SJCRH30 (cell line): ENCODE measurements around the gene SLC39A13. TPM values are rescaled to one million over a fixed set of nuclear protein-coding genes. Genes with fewer than 3 reads are reported as not detected.

Experiments
- DNase-seq, 2 experiments: peaks; one replicate each; pipeline ENCODE4 v3.0.0-alpha.2; 2015 to 2020
- H3K27ac ChIP-seq: fragments of 250-450 bp; sonication (Bioruptor Pico); 2 replicates; pipeline ENCODE4 v1.5.1; 2020; ENCODE audit warnings: mild to moderate bottlenecking, moderate library complexity
- H3K27me3 ChIP-seq: fragments of 250-450 bp; sonication (Bioruptor Pico); 2 replicates; pipeline ENCODE4 v1.5.1; 2020; ENCODE audit warnings: mild to moderate bottlenecking, moderate library complexity
- H3K36me3 ChIP-seq: fragments of 250-450 bp; sonication (Bioruptor Pico); 2 replicates; pipeline ENCODE4 v1.5.1; 2020; ENCODE audit warnings: mild to moderate bottlenecking, moderate library complexity
- H3K4me1 ChIP-seq: fragments of 250-450 bp; sonication (Bioruptor Pico); 2 replicates; pipeline ENCODE4 v1.5.1; 2020; ENCODE audit warnings: mild to moderate bottlenecking, moderate library complexity
- H3K4me3 ChIP-seq: fragments of 250-450 bp; sonication (Bioruptor Pico); 2 replicates; pipeline ENCODE4 v1.5.1; 2020; ENCODE audit warnings: mild to moderate bottlenecking, moderate library complexity
- H3K9me3 ChIP-seq: fragments of 250-450 bp; sonication (Bioruptor Pico); replicated peaks from 2 replicates; pipeline ENCODE4 v1.5.1; 2020; ENCODE audit warnings: mild to moderate bottlenecking, moderate library complexity
- total RNA-seq: library from RNA; depleted of rRNA; stranded (reverse); fragments of >200 nt; shearing (Covaris generic); gene quantifications from 2 replicates; pipeline ENCODE4 v1.2.3, GENCODE V29; 2014

SLC39A13 gene
- total RNA-seq, 1 experiment from 2014 or later, result 24.4 TPM

DNA sequence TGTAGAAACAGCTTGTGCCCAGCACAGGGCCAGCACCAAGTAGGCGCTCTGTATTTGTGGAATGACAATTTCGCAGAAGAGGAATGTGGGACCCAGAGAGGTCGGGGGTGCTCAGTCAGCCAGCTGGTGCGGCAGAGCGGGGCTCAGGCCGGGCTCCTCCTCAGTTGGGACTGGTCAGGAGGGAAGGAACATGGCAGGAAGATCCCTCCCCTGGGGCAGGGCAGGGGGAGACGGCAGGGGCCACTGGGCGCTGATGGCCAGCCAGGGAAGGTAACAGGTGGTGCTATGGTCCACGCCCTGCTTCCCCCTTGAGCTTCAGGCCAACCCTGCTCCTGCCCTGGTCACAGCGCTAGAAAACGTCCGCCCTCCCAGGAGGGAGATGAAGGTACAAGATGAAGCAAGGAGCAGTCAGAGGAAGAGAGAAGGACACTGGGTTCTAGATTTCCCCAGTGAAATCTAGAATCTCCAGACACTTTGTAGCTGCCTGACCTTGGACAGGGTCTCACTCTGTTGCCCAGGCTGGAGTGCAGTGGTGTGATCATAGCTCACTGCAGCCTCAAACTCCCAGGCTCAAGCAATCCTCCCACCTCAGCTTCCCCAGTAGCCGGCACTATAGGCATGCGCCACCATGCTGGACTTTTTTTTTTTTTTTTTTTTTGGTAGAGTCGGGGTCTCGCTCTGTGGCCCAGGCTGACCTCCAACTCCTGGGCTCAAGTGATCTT is 16.5 kb upstream of the SLC39A13 start:
- no peaks in the 10 kb centered on the region for H3K36me3 ChIP-seq
- H3K9me3 ChIP-seq, result no peaks in the 10 kb centered on the region
- H3K27ac ChIP-seq, result no peak overlapping the region
- no peak for DNase-seq
- H3K27me3 ChIP-seq, result no peaks in the 10 kb centered on the region
- H3K4me3 ChIP-seq, result no peak overlapping the region
- H3K4me1 ChIP-seq, result peaks cover 7% of the 10 kb centered on the region; the same call in 1 of the 2 replicates

DNA sequence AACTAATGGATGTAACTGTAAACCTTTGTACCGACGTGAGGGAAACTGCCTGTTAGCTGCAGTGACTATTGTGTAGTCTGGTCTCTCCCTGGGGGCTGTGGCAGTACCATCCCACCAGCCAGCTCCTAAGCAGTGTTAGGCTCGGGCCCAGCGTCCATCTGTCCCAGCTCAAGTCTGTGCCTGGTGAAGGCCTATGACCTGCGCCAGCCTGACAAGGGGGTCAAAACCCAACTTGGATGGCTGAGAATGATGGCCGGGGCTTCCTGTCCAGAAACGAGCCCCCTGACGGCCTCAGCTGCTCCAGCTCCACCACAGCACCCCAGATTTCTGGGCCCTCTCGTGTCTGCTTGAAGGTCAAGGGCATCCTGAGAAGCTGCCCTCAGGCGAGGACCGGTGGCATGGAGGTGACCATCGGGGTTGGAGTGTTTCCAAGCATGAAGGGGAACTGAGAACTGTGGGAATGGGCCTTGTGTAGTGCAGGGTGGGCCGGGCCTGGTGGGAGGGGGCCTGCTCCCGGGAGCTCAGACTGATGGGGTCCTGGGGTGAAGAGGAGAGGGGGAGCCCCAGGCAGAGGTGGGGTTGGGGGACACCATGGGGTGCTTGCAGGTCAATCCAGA is 15.7 kb upstream of the SLC39A13 start:
- no peak overlapping the region for H3K4me3 ChIP-seq
- peaks cover 7% of the 10 kb centered on the region; the same call in 1 of the 2 replicates for H3K4me1 ChIP-seq
- no peak overlapping the region for H3K27ac ChIP-seq

DNA sequence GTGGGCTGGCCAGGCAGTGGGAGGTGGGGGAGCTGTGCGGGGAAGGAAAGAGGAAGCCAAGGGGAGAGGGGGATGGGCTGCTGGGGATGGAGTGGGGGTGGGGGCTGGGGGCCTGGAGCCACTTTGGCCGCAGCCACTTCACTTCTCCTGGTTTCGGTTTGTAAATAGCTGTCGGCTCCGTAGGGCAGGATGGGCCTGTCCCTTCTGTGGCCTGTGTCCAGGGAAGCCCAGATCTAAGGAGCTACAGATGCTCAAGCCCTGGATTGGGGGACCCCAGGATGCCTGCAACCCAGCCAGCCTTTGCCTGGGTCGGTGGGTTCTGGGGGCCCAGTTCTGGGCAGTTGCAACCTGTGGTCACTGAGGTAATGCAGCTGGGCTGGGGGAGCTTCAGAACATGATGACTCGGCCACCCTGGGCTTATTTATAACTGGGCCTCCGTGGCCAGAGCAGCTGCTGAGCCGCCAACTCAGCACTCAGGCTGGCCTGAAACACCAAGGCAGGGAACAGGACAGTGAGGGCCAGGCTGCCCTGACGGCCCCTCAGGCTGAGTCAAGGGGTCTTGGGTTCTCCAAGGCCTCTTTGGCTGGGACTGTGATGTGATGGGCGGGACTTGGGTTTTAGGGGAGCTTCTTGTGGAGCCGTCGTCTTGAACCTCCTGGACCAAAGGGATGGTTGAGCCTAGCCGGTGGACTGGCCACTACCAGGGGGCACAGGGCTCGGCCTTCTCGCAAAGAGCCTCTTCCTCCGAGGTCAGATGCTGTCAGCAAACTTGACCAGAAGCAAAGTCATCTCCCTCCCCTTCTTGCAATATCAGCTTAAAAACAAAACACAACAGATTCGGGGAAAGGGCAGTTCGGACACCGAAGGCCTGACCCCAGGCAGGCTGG is 15.0 kb upstream of the SLC39A13 start:
- Histone ChIP-seq H3K27ac (no peak overlapping the region), H3K27me3 (no peaks in the 10 kb centered on the region), H3K9me3 (no peaks in the 10 kb centered on the region), H3K4me1 (peaks cover 7% of the 10 kb centered on the region; the same call in 1 of the 2 replicates), H3K36me3 (no peaks in the 10 kb centered on the region), H3K4me3 (no peak overlapping the region)
- peak in 1 of 2 experiments; percentile 34 for DNase-seq

More for the DNA sequence above, 15.7 kb upstream of the SLC39A13 start:
- no peak for DNase-seq
- Histone ChIP-seq H3K27me3 (no peaks in the 10 kb centered on the region), H3K36me3 (no peaks in the 10 kb centered on the region), H3K9me3 (no peaks in the 10 kb centered on the region)

DNA sequence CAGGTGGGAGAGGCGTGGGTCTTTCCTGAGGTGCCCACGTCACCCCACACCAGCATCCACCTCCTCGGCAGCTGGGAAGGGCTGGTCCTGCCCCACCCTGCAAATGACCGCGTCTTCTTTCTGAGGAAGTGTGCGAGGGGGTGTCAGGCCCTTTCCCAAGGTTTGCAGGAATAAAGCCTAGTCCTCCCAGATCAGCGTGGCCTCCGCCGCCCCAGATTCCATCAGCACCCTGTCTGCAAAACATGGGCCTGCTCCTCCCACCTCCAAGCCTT is 14.4 kb upstream of the SLC39A13 start:
- no peak overlapping the region for H3K27ac ChIP-seq
- no peak for DNase-seq
- no peaks in the 10 kb centered on the region for H3K36me3 ChIP-seq
- no peaks in the 10 kb centered on the region for H3K9me3 ChIP-seq
- no peak overlapping the region for H3K4me3 ChIP-seq
- H3K4me1 ChIP-seq, result peaks cover 7% of the 10 kb centered on the region; the same call in 1 of the 2 replicates
- no peaks in the 10 kb centered on the region for H3K27me3 ChIP-seq

DNA sequence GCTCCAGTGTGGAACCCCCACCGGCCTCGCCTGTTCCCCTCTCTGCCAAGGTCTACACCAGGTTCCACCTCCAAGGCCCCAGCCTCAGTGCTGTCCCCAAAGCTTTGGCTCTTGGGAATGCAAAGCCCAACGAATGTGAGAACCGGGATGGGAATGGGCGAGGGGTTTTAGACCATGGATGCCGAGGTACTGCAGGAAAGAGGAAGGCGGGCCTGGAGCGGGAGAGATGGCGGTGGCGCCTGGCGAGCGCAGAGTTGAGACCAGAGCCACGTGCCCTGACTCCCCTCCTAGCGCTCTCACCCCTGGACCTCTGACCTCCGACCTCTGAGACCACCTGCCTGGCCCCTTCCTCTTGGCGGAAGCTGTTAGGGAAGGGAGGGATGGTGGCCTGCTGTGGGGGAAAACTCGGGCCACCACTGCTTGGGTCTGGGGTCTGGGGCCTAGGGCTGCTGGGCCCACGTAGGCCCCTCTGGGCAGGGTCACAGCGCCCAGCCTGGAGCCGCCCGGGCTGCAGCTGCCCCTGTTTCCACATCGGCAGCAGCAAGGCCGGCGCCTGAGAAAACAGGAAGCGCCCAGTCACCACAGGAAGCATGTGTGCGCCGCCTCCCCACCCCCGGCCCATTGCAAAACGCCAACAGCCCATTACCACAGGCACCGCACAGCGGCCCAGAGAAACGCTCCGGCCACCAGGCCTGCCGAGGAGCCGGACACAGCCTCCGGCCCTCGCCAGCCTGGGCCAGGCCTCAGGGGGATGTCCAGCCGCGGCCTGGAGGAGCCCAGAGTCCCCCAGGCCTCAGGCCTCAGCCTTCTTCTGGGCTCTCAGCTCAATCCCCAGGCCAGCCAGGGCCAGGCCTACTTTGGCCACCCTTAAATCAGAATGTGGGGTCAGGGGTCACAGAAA is 13.8 kb upstream of the SLC39A13 start:
- no peaks in the 10 kb centered on the region for H3K27me3 ChIP-seq
- H3K36me3 ChIP-seq, result no peaks in the 10 kb centered on the region
- no peak overlapping the region for H3K27ac ChIP-seq
- peaks cover 8% of the 10 kb centered on the region; the same call in 1 of the 2 replicates for H3K4me1 ChIP-seq
- no peak overlapping the region for H3K4me3 ChIP-seq
- H3K9me3 ChIP-seq, result no peaks in the 10 kb centered on the region
- no peak for DNase-seq

DNA sequence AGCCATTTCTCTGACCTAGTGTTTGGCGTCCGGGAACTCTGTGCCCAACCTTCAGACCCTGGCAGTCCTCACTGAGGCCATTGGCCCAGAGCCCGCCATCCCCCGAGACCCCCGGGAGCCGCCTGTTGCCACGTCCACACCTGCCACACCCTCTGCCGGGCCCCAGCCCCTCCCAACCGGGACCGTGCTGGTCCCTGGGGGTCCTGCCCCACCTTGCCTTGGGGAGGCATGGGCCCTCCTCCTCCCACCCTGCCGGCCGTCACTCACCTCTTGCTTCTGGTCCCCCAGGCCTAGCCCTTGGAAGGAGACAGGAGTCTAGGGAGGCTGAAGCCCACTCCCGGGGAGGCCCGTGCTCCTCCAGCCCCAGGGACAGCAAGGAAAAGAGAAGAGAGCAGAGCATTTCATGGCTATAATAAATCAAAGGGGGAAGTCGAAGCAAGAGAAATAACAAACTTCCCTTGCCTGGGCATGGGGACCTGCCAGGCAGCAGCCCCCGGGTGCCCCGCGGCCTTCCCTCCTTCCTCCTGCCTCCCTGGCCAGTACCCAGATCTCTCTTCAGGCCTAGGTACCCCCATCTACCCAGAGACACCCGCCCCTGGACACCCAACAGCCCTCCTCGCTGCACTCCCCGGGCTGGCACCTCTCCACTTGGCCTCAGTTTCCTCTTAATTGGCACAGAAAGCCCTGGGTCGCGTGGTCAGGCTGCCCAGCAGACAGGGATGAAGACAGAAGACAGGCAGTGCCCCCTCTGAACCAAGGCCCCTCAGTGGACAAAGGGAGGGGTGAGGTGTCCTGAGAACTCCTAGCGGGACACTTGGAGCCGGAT is 13.0 kb upstream of the SLC39A13 start:
- H3K36me3 ChIP-seq, result no peaks in the 10 kb centered on the region
- no peaks in the 10 kb centered on the region for H3K9me3 ChIP-seq
- no peaks in the 10 kb centered on the region for H3K27me3 ChIP-seq
- no peak for DNase-seq
- H3K4me3 ChIP-seq, result no peak overlapping the region
- peaks cover 12% of the 10 kb centered on the region; the same call in 1 of the 2 replicates for H3K4me1 ChIP-seq
- H3K27ac ChIP-seq, result no peak overlapping the region

DNA sequence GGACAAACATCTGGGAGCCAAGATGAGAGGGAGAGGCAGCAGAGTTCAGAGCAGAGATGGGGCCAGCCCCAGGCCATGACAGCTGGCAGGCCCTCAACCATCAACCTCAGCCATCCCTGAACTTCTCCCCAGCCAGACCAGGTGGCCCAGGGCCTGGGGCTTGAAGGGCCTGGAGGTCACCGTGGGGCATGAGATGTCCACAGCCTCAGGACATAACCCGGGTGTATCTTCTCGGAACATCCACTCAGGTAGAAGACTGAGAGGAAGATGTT is 12.4 kb upstream of the SLC39A13 start:
- no peaks in the 10 kb centered on the region for H3K9me3 ChIP-seq
- H3K27ac ChIP-seq, result no peak overlapping the region
- H3K27me3 ChIP-seq, result no peaks in the 10 kb centered on the region
- H3K4me1 ChIP-seq, result peaks cover 15% of the 10 kb centered on the region; the same call in 1 of the 2 replicates
- H3K4me3 ChIP-seq, result no peak overlapping the region
- no peaks in the 10 kb centered on the region for H3K36me3 ChIP-seq
- DNase-seq, result no peak

DNA sequence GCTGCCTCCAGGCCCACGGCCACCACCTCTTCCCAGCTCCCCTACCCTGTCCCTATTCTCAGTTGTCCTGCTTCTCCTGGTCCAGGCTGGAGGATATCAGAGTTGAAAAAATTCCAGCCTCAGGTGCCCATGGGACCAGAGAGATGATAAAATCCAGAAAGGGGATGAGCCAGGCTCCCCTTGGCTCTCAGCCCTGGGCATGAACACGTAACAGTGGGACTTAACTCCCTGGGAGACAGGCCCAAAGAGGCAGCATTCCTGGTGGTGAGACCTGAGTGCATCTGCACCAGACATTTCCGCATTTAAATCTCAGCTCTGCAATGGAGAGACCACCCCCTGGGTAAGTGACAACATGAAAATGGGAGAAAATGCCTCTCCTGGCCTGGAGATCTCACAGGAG is 10.4 kb upstream of the SLC39A13 start:
- DNase-seq, result no peak
- Histone ChIP-seq H3K36me3 (no peaks in the 10 kb centered on the region), H3K27me3 (no peaks in the 10 kb centered on the region), H3K4me3 (no peak overlapping the region), H3K27ac (no peak overlapping the region), H3K4me1 (peaks cover 15% of the 10 kb centered on the region; the same call in 1 of the 2 replicates), H3K9me3 (no peaks in the 10 kb centered on the region)

DNA sequence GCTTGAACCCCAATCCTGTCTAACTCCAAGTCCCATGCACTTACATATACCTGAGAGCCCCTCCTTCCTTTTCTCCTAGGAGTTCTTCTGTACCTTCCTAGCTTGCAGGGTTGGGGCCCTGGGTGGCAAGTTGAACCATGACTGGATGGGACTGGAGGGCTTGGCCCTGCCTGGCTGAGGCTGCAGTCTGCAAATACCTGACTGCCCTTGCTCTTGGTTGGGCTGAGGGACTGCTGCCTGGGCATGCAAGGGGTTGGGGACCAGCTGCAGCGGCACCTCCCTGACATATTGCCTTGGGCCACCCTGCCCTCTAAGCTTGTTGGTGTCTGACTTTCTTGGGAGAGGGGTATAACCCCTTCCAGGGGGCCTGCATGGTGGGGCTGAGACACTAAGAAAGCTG is 9.8 kb upstream of the SLC39A13 start:
- peaks cover 11% of the 10 kb centered on the region; the same call in 1 of the 2 replicates for H3K4me1 ChIP-seq
- no peaks in the 10 kb centered on the region for H3K36me3 ChIP-seq
- DNase-seq, result no peak

DNA sequence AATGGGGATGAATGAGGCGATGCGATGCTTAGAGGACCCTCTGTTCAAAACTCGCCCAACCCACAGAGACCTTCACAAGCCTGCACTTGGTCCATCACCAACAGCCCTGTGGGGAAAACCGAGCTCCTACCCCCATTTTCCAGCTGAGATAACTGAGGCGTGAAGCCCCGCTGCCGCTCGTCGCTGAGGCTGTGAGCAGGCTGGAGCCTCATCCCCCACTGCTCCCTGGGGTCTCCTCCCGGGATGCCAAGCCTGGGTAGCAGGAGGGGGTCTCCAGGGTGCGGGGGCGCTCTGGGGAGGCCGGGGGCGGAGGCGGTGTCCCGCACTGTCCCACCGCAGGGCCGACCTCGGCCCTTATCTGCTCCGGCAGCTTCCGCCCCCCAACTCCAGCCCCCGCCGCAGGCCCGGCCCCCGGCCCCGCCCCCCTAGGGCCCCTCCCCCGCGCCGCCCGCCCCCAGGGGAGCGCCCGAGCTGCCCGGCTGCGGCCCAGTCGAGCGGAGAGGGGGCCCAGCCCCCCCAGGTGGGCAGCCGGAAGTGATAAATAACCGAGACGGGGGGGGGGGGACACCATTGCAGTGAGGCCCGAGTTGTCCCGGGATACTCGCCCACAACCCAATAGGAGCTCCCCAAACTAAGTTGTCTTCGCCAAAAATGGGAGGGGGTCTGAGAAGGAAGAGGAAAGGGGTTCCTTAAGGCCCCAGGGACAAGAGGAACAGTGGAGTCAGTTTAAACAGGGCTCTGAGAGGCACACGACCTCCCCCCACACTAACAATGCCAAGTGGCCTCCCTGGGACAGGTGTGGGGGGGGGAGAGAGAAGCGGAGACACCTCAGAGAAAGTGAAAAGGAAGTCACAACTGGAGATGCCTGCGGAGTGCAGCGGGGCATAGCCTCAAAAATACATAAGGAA is 8.3 kb upstream of the SLC39A13 start:
- Histone ChIP-seq H3K4me3 (peak overlapping the region; percentile 58), H3K27me3 (no peaks in the 10 kb centered on the region), H3K4me1 (peaks cover 8% of the 10 kb centered on the region; the same call in 1 of the 2 replicates), H3K36me3 (no peaks in the 10 kb centered on the region), H3K9me3 (no peaks in the 10 kb centered on the region), H3K27ac (no peak overlapping the region)
- peak in 1 of 2 experiments; percentile 45 for DNase-seq

More for the DNA sequence above, 9.8 kb upstream of the SLC39A13 start:
- Histone ChIP-seq H3K4me3 (no peak overlapping the region), H3K27ac (no peak overlapping the region), H3K9me3 (no peaks in the 10 kb centered on the region), H3K27me3 (no peaks in the 10 kb centered on the region)

DNA sequence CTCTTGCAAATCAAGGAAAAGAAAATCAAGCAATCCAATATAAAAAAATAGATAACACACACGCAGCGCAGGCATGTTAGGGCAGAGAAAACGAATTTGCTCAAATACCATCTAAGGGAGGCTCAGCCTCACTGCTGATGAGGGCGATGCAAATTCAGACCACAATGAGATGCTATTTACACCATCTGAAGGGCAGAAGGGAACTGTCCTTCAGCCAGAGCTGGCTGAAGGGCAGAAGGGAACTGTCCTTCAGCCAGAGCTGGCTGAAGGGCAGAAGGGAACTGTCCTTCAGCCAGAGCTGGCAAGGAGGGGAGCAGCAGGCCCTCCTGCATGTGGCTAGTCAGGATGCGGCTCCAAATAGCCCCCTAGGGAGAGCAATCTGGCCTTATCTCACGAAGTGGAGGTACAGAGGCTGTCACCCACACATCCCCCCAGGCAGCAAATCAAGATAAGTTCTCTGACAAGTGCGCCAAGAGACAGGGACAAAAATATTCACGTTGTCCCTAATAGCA is 7.6 kb upstream of the SLC39A13 start:
- H3K4me3 ChIP-seq, result peak overlapping the region; percentile 58; the same call in 1 of the 2 replicates
- no peaks in the 10 kb centered on the region for H3K9me3 ChIP-seq
- DNase-seq, result no peak
- H3K27ac ChIP-seq, result no peak overlapping the region
- H3K4me1 ChIP-seq, result peaks cover 8% of the 10 kb centered on the region; the same call in 1 of the 2 replicates
- no peaks in the 10 kb centered on the region for H3K27me3 ChIP-seq
- no peaks in the 10 kb centered on the region for H3K36me3 ChIP-seq

DNA sequence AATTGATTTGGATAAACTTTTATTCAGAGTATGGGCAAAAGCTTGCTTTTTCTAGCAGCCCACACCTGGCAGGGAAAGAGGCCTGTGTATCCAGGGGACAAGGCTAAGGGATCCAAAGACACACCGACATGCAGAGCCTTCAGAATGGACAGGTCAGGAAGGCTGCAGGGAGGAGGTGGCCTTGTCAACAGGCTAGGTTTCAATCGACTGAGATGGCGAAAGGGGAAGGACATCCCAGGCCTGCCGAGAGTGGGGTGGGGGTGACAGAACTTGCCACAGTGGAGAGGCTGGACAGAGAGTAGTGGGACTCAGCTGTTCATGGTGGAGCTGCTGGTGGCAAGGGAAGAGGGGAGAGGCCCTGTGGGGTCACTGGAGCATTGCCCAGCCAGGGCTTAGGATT is 5.3 kb upstream of the SLC39A13 start:
- H3K4me3 ChIP-seq, result no peak overlapping the region
- DNase-seq, result no peak
- H3K9me3 ChIP-seq, result no peaks in the 10 kb centered on the region
- no peaks in the 10 kb centered on the region for H3K27me3 ChIP-seq
- peaks cover 8% of the 10 kb centered on the region; the same call in 1 of the 2 replicates for H3K4me1 ChIP-seq
- no peak overlapping the region for H3K27ac ChIP-seq
- no peaks in the 10 kb centered on the region for H3K36me3 ChIP-seq

DNA sequence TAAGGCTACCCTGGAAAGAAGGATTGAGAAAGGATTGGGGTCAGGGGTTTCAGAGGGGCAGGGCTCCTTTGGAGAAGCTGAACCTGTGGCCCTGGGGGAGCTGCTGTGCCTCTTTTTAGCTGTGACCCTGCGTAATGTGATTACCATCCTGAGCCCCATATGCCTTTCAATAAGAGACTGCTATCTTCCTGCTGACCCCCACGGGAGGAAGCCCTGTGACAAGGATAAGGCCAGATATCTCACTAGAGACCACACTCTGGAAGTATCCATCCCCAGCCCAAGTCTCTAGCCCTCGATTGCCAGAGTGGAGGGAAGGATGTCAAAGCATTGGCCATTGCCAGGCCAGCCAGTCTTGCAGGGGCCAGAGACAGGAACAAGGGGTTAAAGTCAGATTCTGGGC is 4.8 kb upstream of the SLC39A13 start:
- Histone ChIP-seq H3K4me3 (no peak overlapping the region), H3K27me3 (no peaks in the 10 kb centered on the region), H3K9me3 (no peaks in the 10 kb centered on the region), H3K27ac (no peak overlapping the region), H3K4me1 (peaks cover 8% of the 10 kb centered on the region; the same call in 1 of the 2 replicates), H3K36me3 (no peaks in the 10 kb centered on the region)
- no peak for DNase-seq
